Endothelial cell of umbilical vein (primary cell): ENCODE measurements around the gene FGF2. TPM values are rescaled to one million over a fixed set of nuclear protein-coding genes. Genes with fewer than 3 reads are reported as not detected.

Experiments
- BruUV-seq: library from RNA; stranded (reverse); fragments of 400-500 nt; replicated peaks from 2 replicates; lab custom pipeline; 2021; lab: Mats Ljungman, UMichigan
- CTCF ChIA-PET: fragments of 300-600, 350-600 bp; sonication (Branson Sonifier 250); formaldehyde crosslinking; loops from one replicate; lab custom pipeline; 2021; ENCODE audit warnings: antibody characterized with exemption, inconsistent platforms; lab: Charles Lee
- POLR2A ChIA-PET: fragments of 300-600, 350-600 bp; sonication (Branson Sonifier 250); formaldehyde crosslinking; loops from one replicate; lab custom pipeline; 2021; ENCODE audit warnings: antibody characterized with exemption, inconsistent platforms; lab: Charles Lee
- DNase-seq: peaks from one replicate; pipeline ENCODE4 v3.0.0-alpha.2; 2011; ENCODE audit warnings: low read depth, low spot score
- FAIRE-seq: peaks from 2 replicates; lab custom pipeline; 2011; peaks lifted over from hg19 to GRCh38; lab: Jason Lieb, UNC
- H2AFZ ChIP-seq: 2 replicates; pipeline ENCODE4 v1.6.0; 2012; ENCODE audit warnings: low read depth, low read length, control low read depth, inconsistent platforms
- H3K27ac ChIP-seq: 2 replicates; pipeline ENCODE4 v1.5.1; 2011; ENCODE audit warnings: low read depth, mild to moderate bottlenecking, control low read depth, low read length, moderate library complexity; ENCODE audit not compliant: insufficient read depth
- H3K27me3 ChIP-seq, 2 experiments: 2 replicates each; pipeline versions ENCODE4 v1.6.0 to v1.6.1; 2011; ENCODE audit warnings: low read length in 2 of 2, mixed read lengths in 1 of 2; ENCODE audit not compliant: control insufficient read depth in 2 of 2, insufficient read depth in 2 of 2
- H3K36me3 ChIP-seq, 2 experiments: 2 replicates in 1 of 2; 3 replicates in 1 of 2; pipeline ENCODE4 v1.5.1; 2011; ENCODE audit warnings: low read length in 2 of 2, mild to moderate bottlenecking in 1 of 2, moderate library complexity in 1 of 2; ENCODE audit not compliant: control insufficient read depth in 2 of 2, insufficient read depth in 2 of 2; ENCODE audit errors: extremely low read depth in 1 of 2
- H3K4me1 ChIP-seq: 3 replicates; pipeline ENCODE4 v1.5.1; 2011; ENCODE audit warnings: mild to moderate bottlenecking, low read length; ENCODE audit not compliant: control insufficient read depth, insufficient read depth; ENCODE audit errors: extremely low read depth
- H3K4me2 ChIP-seq: 2 replicates; pipeline ENCODE4 v1.6.1; 2011; ENCODE audit warnings: low read length, control low read depth, mixed read lengths; ENCODE audit not compliant: insufficient read depth
- H3K4me3 ChIP-seq, 3 experiments: fragments of 200-600 bp in 1 of 3; sonication (generic), shearing (Covaris generic) in 1 of 3; replicated peaks in 1 of 3; 2 replicates each; pipeline ENCODE4 v1.5.1; 2011 to 2016; ENCODE audit warnings: control low read depth in 3 of 3, low read length in 3 of 3, mild to moderate bottlenecking in 2 of 3, inconsistent platforms in 1 of 3, low read depth in 1 of 3, moderate library complexity in 1 of 3; ENCODE audit not compliant: insufficient read depth in 1 of 3
- H3K79me2 ChIP-seq: 2 replicates; pipeline ENCODE4 v1.6.0; 2012; ENCODE audit warnings: low read length, inconsistent platforms; ENCODE audit not compliant: control insufficient read depth, insufficient read depth
- H3K9ac ChIP-seq: replicated peaks from 2 replicates; pipeline ENCODE3; 2011; ENCODE audit warnings: low read length, control low read depth; ENCODE audit not compliant: insufficient read depth; ENCODE audit errors: extremely low read depth
- H3K9me1 ChIP-seq: replicated peaks from 3 replicates; pipeline ENCODE4 v1.6.0; 2011; ENCODE audit warnings: mild to moderate bottlenecking, low read length; ENCODE audit not compliant: control insufficient read depth, insufficient read depth; ENCODE audit errors: extremely low read depth
- H3K9me3 ChIP-seq: replicated peaks from 2 replicates; pipeline ENCODE4 v1.5.1; 2012; ENCODE audit warnings: low read length, inconsistent platforms; ENCODE audit not compliant: control insufficient read depth, insufficient read depth
- H4K20me1 ChIP-seq: replicated peaks from 2 replicates; pipeline ENCODE3; 2011; ENCODE audit warnings: mild to moderate bottlenecking, low read length; ENCODE audit not compliant: control insufficient read depth, insufficient read depth; ENCODE audit errors: extremely low read depth
- EZH2 ChIP-seq: IDR thresholded peaks from 2 replicates; pipeline ENCODE4 v1.6.1; 2012; ENCODE audit warnings: borderline replicate concordance, low read depth, mild to moderate bottlenecking, moderate library complexity, low read length, inconsistent platforms; ENCODE audit not compliant: severe bottlenecking
- GATA2 ChIP-seq: IDR thresholded peaks from 2 replicates; pipeline ENCODE4 v1.7.0; 2011; ENCODE audit warnings: low read depth, mild to moderate bottlenecking, moderate library complexity, mixed read lengths, low read length; ENCODE audit not compliant: insufficient read length, insufficient read depth
- POLR2AphosphoS5 ChIP-seq: IDR thresholded peaks from 2 replicates; pipeline ENCODE4 v1.6.1; 2012; ENCODE audit warnings: low read depth, mild to moderate bottlenecking, control low read depth, low read length, moderate library complexity; ENCODE audit not compliant: insufficient read depth
- dilution Hi-C: fragments of 300-500 bp; cut with MboI; formaldehyde crosslinking; loops from one replicate; pipeline ENCODE4 v1.15.0; 2019; ENCODE audit warnings: low sequenced_read_pairs; ENCODE audit not compliant: extremely low pct_ligation_motif_present
- intact Hi-C: fragments of 100-400 bp; cut with micrococcal nuclease; formaldehyde crosslinking; loops from one replicate; pipeline ENCODE4 v1.10.0; 2022
- polyA plus RNA-seq, 4 experiments: library from polyadenylated mRNA; depleted of rRNA in 3 of 4; stranded (reverse) in 3 of 4; unstranded in 1 of 4; fragments of >200 nt; gene quantifications; 2 replicates each; pipeline versions ENCODE4 v1.2.1 to v1.2.3, GENCODE V29; 2011 to 2012; ENCODE audit warnings: missing spikeins in 1 of 4
- total RNA-seq: library from RNA; stranded (reverse); gene quantifications from 2 replicates; pipeline ENCODE4 v1.2.3, GENCODE V29; 2021
- TF ChIP-seq, protein P1 (sequence below), 2 donors: IDR thresholded peaks; 1 replicate in 1 of 2; 2 replicates in 1 of 2; pipeline ENCODE4 v1.5.1; 2011; ENCODE audit warnings: low read length in 2 of 2, mild to moderate bottlenecking in 2 of 2, moderate library complexity in 2 of 2, control low read depth in 1 of 2, inconsistent platforms in 1 of 2, low read depth in 1 of 2; ENCODE audit not compliant: insufficient read depth in 1 of 2; ENCODE audit errors: extremely low read depth in 1 of 2

Gene FGF2
- total and polyA plus RNA-seq, 2 donors (not counting 3 experiments of a cell fraction or from before 2014, with no cell fraction given), result 4.6 to 23.9 TPM

GRCh38 chr4:122781486-122781885 is 45.1 kb upstream of the FGF2 start:
- Histone ChIP-seq H3K4me1 (peaks cover 20% of the 10 kb centered on the region), H3K9me1 (no peaks in the 10 kb centered on the region), H2AFZ (no peak overlapping the region), H3K9me3 (no peaks in the 10 kb centered on the region), H3K4me3 (no peak overlapping the region), H3K36me3 (no peaks in the 10 kb centered on the region), H3K4me2 (no peak overlapping the region), H3K27me3 (no peaks in the 10 kb centered on the region), H4K20me1 (no peaks in the 10 kb centered on the region), H3K27ac (no peak overlapping the region), H3K79me2 (no peaks in the 10 kb centered on the region), H3K9ac (no peak overlapping the region)
- ChIA-PET CTCF (interaction anchor here (0.7 to 1.2 kb wide), 3 partner anchors 14 to 133 kb away, joined by 3 read pairs; no protein-coding TSS in a partner anchor), POLR2A (no interaction called here)
- no TSS peak for BruUV-seq
- intact Hi-C loops, result no loop called here
- DNase-seq, result no peak
- dilution Hi-C loops, result no loop called here
- TF ChIP-seq EZH2 (no peak), GATA2 (no peak), POLR2AphosphoS5 (no peak)
- TF ChIP-seq, protein P1, sequence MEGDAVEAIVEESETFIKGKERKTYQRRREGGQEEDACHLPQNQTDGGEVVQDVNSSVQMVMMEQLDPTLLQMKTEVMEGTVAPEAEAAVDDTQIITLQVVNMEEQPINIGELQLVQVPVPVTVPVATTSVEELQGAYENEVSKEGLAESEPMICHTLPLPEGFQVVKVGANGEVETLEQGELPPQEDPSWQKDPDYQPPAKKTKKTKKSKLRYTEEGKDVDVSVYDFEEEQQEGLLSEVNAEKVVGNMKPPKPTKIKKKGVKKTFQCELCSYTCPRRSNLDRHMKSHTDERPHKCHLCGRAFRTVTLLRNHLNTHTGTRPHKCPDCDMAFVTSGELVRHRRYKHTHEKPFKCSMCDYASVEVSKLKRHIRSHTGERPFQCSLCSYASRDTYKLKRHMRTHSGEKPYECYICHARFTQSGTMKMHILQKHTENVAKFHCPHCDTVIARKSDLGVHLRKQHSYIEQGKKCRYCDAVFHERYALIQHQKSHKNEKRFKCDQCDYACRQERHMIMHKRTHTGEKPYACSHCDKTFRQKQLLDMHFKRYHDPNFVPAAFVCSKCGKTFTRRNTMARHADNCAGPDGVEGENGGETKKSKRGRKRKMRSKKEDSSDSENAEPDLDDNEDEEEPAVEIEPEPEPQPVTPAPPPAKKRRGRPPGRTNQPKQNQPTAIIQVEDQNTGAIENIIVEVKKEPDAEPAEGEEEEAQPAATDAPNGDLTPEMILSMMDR (IDR thresholded peaks at IDR 0.05; ENCODE audit: extremely low read depth in 1 of 2, insufficient read depth in 1 of 2, low read depth in 1 of 2, low read length in 2 of 2), result no peak
- no peak for FAIRE-seq
